HepG2 (cell line): ENCODE measurements around the gene TCN2. TPM values are rescaled to one million over a fixed set of nuclear protein-coding genes. Genes with fewer than 3 reads are reported as not detected.

ENCODE experiments used
- ATAC-seq: fragments of 200-7000 bp; cut with Tn5 transposase; 3 replicates; pipeline ENCODE4 v1.9.1; 2020; ENCODE audit warnings: mild to moderate bottlenecking, moderate library complexity
- BruUV-seq: library from RNA; stranded (reverse); fragments of 400-500 nt; replicated peaks from 2 replicates; lab custom pipeline; 2021; lab: Mats Ljungman, UMichigan
- CTCF ChIA-PET: fragments of 300-600 bp; formaldehyde crosslinking; extraction: SDS; loops from one replicate; lab custom pipeline; 2021; ENCODE audit warnings: low total read pairs, inconsistent platforms, low intra/inter-chr PET ratio; lab: Yijun Ruan, JAX
- POLR2A ChIA-PET: fragments of 350-600 bp; sonication (Branson Sonifier 250); formaldehyde crosslinking; loops from one replicate; lab custom pipeline; 2020; ENCODE audit warnings: antibody characterized with exemption, inconsistent platforms; lab: Yijun Ruan, JAX
- DNase-seq: peaks from one replicate; pipeline ENCODE4 v3.0.0-alpha.2; 2015; ENCODE audit warnings: low spot score
- FAIRE-seq: peaks from 3 replicates; lab custom pipeline; 2011; peaks lifted over from hg19 to GRCh38; lab: Jason Lieb, UNC
- H2AFZ ChIP-seq: one replicate; pipeline ENCODE4 v1.6.1; 2011; ENCODE audit warnings: low read length, inconsistent platforms
- H3K27ac ChIP-seq: fragments of 300-600 bp; 3 replicates; pipeline ENCODE4 v1.8.0; 2011; ENCODE audit warnings: mixed run types, mild to moderate bottlenecking, mixed read lengths, low read length, inconsistent platforms; ENCODE audit not compliant: insufficient read depth; ENCODE audit errors: extremely low read length
- H3K27me3 ChIP-seq, 2 experiments: fragments of 200-600 bp in 1 of 2; 2 replicates in 1 of 2; 3 replicates in 1 of 2; pipeline versions ENCODE4 v1.6.0 to v1.8.0; 2011; ENCODE audit warnings: low read length in 2 of 2, mild to moderate bottlenecking in 2 of 2, moderate library complexity in 2 of 2, inconsistent platforms in 1 of 2; ENCODE audit not compliant: insufficient read depth in 2 of 2, control insufficient read depth in 1 of 2
- H3K36me3 ChIP-seq, 2 experiments: fragments of 200-600 bp in 1 of 2; replicated peaks in 1 of 2; 2 replicates in 1 of 2; 3 replicates in 1 of 2; pipeline versions ENCODE4 v1.5.1 to v1.8.0; 2011; ENCODE audit warnings: low read length in 2 of 2, inconsistent platforms in 1 of 2; ENCODE audit not compliant: insufficient read depth in 2 of 2, control insufficient read depth in 1 of 2
- H3K4me1 ChIP-seq: 2 replicates; pipeline ENCODE4 v1.5.1; 2012; ENCODE audit warnings: low read length, inconsistent platforms; ENCODE audit not compliant: insufficient read depth
- H3K4me2 ChIP-seq: 2 replicates; pipeline ENCODE4 v1.6.0; 2011; ENCODE audit warnings: low read depth, low read length, inconsistent platforms
- H3K4me3 ChIP-seq, 3 experiments: fragments of 200-600 bp in 1 of 3; sonication (generic), shearing (Covaris generic) in 1 of 3; replicated peaks in 1 of 3; 2 replicates each; pipeline ENCODE4 v1.5.1; 2011 to 2016; ENCODE audit warnings: low read length in 3 of 3, inconsistent platforms in 2 of 3, low read depth in 2 of 3, mild to moderate bottlenecking in 2 of 3, control low read depth in 1 of 3, mixed read lengths in 1 of 3; ENCODE audit not compliant: insufficient read depth in 1 of 3
- H3K79me2 ChIP-seq: one replicate; pipeline ENCODE4 v1.6.1; 2011; ENCODE audit warnings: low read length, inconsistent platforms; ENCODE audit not compliant: insufficient read depth
- H3K9ac ChIP-seq: 2 replicates; pipeline ENCODE4 v1.6.0; 2011; ENCODE audit warnings: mild to moderate bottlenecking, low read depth, low read length, inconsistent platforms; ENCODE audit not compliant: insufficient read depth
- H3K9me3 ChIP-seq: 2 replicates; pipeline ENCODE4 v1.5.1; 2012; ENCODE audit warnings: mild to moderate bottlenecking, low read length
- H4K20me1 ChIP-seq: 2 replicates; pipeline ENCODE4 v1.6.0; 2011; ENCODE audit warnings: inconsistent platforms, mild to moderate bottlenecking, low read length, moderate library complexity; ENCODE audit not compliant: insufficient read depth
- ASH2L ChIP-seq: fragments of 300-600, 200-600 bp; sonication (generic); IDR thresholded peaks from 2 replicates; pipeline ENCODE4 v1.7.0; 2017; ENCODE audit warnings: low read depth, mild to moderate bottlenecking, moderate library complexity, mixed read lengths, low read length; ENCODE audit not compliant: insufficient read length
- CAMTA2 ChIP-seq: sonication (generic); formaldehyde crosslinking; IDR thresholded peaks from 2 replicates; pipeline ENCODE4 v1.4.0; 2020; ENCODE audit warnings: mild to moderate bottlenecking, missing genetic modification reagents, borderline replicate concordance
- FOXC1 ChIP-seq: sonication (generic); formaldehyde crosslinking; IDR thresholded peaks from 2 replicates; pipeline ENCODE4 v1.8.0; 2022; ENCODE audit warnings: mild to moderate bottlenecking, missing genetic modification reagents, borderline replicate concordance
- HNF4G ChIP-seq, 2 experiments: sonication (generic) in 1 of 2; formaldehyde crosslinking in 1 of 2; IDR thresholded peaks; 2 replicates each; pipeline versions ENCODE4 v1.4.0 to v1.6.1; 2011 to 2020; ENCODE audit warnings: borderline replicate concordance in 2 of 2, low read depth in 2 of 2, mild to moderate bottlenecking in 2 of 2, low read length in 1 of 2, missing genetic modification reagents in 1 of 2, moderate library complexity in 1 of 2
- NFRKB ChIP-seq: fragments of 450-650 bp; IDR thresholded peaks from 2 replicates; pipeline ENCODE4 v1.6.1; 2017
- SP4 ChIP-seq: sonication (generic); formaldehyde crosslinking; IDR thresholded peaks from 2 replicates; pipeline ENCODE4 v1.8.1; 2023; ENCODE audit warnings: mild to moderate bottlenecking, missing genetic modification reagents
- ZNF3 ChIP-seq: IDR thresholded peaks from 2 replicates; pipeline ENCODE4 v1.7.0; 2017; ENCODE audit warnings: inconsistent platforms
- ZNF44 ChIP-seq: sonication (generic); formaldehyde crosslinking; IDR thresholded peaks from 2 replicates; pipeline ENCODE4 v1.5.1; 2020; ENCODE audit warnings: mild to moderate bottlenecking, missing genetic modification reagents
- WGBS: methylation state at CpG from one replicate; pipeline ENCODE4 v1.1.6; 2017; ENCODE audit warnings: low lambda C conversion rate; 5-methylcytosine and 5-hydroxymethylcytosine counted together
- in situ Hi-C: cut with HindIII; loops from 2 replicates; pipeline ENCODE4 v1.10.0; 2017; ENCODE audit warnings: low pct_unique_long_range_greater_than_20kb; ENCODE audit not compliant: extremely low pct_ligation_motif_present
- intact Hi-C: fragments of 100-400 bp; cut with micrococcal nuclease; formaldehyde crosslinking; loops from one replicate; pipeline ENCODE4 v1.10.0; 2022; ENCODE audit not compliant: unreplicated experiment
- polyA plus RNA-seq, 8 experiments: library from polyadenylated mRNA; depleted of rRNA in 3 of 8; stranded (reverse) in 7 of 8; unstranded in 1 of 8; fragments of >200 nt; fragmentation: Illumina TruSeq in 4 of 8; extraction: Trizol in 4 of 8; gene quantifications; 2 replicates each; pipeline versions ENCODE4 v1.2.1 to v1.2.3, GENCODE V29; 2011 to 2016; ENCODE audit warnings: low read depth in 4 of 8, missing spikeins in 1 of 8, mixed read lengths in 1 of 8; ENCODE audit not compliant: insufficient read depth in 1 of 8
- total RNA-seq, 5 experiments: library from RNA; depleted of rRNA; stranded (reverse); fragments of >200 nt; fragmentation: Illumina TruSeq; extraction: Trizol; gene quantifications; 2 replicates each; pipeline ENCODE4 v1.2.3, GENCODE V29; 2016; ENCODE audit warnings: low read depth in 1 of 5
- TF ChIP-seq, protein P1 (sequence below): sonication (generic); formaldehyde crosslinking; IDR thresholded peaks from 2 replicates; pipeline ENCODE4 v1.4.0; 2020; ENCODE audit warnings: missing genetic modification reagents
- TF ChIP-seq, protein P2 (sequence below): sonication (generic); formaldehyde crosslinking; IDR thresholded peaks from 2 replicates; pipeline ENCODE4 v1.8.0; 2022; ENCODE audit warnings: missing genetic modification reagents, mild to moderate bottlenecking, moderate library complexity, borderline replicate concordance
- TF ChIP-seq, protein P3 (sequence below): sonication (generic); formaldehyde crosslinking; IDR thresholded peaks from 2 replicates; pipeline ENCODE4 v1.5.1; 2020; ENCODE audit warnings: mild to moderate bottlenecking, moderate library complexity, missing genetic modification reagents
- TF ChIP-seq, protein P4 (sequence below): sonication (generic); formaldehyde crosslinking; IDR thresholded peaks from 2 replicates; pipeline ENCODE4 v1.5.1; 2020; ENCODE audit warnings: missing genetic modification reagents, mild to moderate bottlenecking, borderline replicate concordance

TCN2 gene
- total and polyA plus RNA-seq, 2 of the 13 experiments (the other 11 are each of a cell fraction or from before 2014, with no cell fraction given) = 0.29 to 0.31 TPM

DNA sequence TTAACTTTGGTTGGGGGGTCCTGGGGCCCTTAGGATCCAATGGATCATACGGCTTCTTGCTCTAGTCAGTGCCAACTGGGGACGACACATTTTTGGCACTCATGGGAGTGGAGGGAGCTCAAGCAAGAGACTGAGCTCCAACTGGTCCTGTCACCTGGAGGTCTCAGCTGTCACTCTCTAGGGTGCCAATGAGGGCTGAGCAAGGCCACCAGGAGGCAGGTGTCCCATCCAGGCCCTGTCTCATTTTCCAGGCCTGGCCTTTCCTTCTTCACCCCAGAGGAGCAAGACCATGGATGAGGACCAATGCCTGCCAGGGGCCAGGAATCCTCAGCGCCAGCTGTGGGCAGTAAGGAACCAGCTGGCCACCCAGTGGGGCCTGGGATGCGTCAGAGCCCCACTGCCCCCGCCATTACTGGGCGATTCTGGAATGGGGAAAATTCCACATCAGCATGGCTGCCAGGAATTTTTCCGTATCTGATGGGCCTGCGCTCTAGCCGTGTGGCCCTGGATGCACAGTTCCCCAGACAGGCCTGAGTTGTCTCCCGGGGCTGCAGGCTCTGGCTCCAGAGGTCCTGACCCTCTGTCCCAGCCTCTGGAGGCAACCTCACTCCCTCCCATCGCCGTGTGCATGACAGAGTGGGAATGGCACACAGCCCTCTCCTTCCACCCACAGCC is 31.8 kb upstream of the TCN2 start:
- WGBS = no CpG with 5 or more reads among the region's 12 CpGs
- Histone ChIP-seq H2AFZ (no peak overlapping the region), H3K27me3 (no peaks in the 10 kb centered on the region), H4K20me1 (no peaks in the 10 kb centered on the region), H3K27ac (no peak overlapping the region), H3K79me2 (no peaks in the 10 kb centered on the region), H3K36me3 (peaks cover 17 to 41% of the 10 kb centered on the region in 2 experiments; a peak in 4 of 5 replicates), H3K4me1 (peaks cover 41% of the 10 kb centered on the region), H3K9me3 (no peaks in the 10 kb centered on the region), H3K4me2 (peak overlapping the region; percentile 62), H3K4me3 (peak overlapping the region; percentile 16 to 55 (median 42); a peak in 5 of 6 replicates), H3K9ac (no peak overlapping the region)
- CTCF ChIA-PET = no interaction called here
- in situ Hi-C loops (no loop called here), intact Hi-C loops (loop anchor here (2.0 kb wide), 1 partner anchor 16 kb away; the partner anchor contains the start of gene PES1)
- BruUV-seq = no TSS peak
- POLR2A ChIA-PET = interaction anchor here (1.5 kb wide), 1 partner anchor 16 kb away, joined by 5 read pairs; the partner anchor contains the start of gene PES1
- ATAC-seq = peak; percentile 24
- no peak for FAIRE-seq
- no peak for DNase-seq
- TF ChIP-seq ASH2L (no peak), CAMTA2 (no peak), NFRKB (no peak), HNF4G (IDR thresholded peaks at IDR 0.05; ENCODE audit: borderline replicate concordance, low read depth, low read length) (no peak), HNF4G (CRISPR knock-in tag; IDR thresholded peaks at IDR 0.05; ENCODE audit: borderline replicate concordance, low read depth) (no peak), FOXC1 (CRISPR knock-in tag) (no peak), ZNF44 (no peak), ZNF3 (CRISPR knock-in tag) (no peak), SP4 (CRISPR knock-in tag) (no peak)
- TF ChIP-seq, protein P1, sequence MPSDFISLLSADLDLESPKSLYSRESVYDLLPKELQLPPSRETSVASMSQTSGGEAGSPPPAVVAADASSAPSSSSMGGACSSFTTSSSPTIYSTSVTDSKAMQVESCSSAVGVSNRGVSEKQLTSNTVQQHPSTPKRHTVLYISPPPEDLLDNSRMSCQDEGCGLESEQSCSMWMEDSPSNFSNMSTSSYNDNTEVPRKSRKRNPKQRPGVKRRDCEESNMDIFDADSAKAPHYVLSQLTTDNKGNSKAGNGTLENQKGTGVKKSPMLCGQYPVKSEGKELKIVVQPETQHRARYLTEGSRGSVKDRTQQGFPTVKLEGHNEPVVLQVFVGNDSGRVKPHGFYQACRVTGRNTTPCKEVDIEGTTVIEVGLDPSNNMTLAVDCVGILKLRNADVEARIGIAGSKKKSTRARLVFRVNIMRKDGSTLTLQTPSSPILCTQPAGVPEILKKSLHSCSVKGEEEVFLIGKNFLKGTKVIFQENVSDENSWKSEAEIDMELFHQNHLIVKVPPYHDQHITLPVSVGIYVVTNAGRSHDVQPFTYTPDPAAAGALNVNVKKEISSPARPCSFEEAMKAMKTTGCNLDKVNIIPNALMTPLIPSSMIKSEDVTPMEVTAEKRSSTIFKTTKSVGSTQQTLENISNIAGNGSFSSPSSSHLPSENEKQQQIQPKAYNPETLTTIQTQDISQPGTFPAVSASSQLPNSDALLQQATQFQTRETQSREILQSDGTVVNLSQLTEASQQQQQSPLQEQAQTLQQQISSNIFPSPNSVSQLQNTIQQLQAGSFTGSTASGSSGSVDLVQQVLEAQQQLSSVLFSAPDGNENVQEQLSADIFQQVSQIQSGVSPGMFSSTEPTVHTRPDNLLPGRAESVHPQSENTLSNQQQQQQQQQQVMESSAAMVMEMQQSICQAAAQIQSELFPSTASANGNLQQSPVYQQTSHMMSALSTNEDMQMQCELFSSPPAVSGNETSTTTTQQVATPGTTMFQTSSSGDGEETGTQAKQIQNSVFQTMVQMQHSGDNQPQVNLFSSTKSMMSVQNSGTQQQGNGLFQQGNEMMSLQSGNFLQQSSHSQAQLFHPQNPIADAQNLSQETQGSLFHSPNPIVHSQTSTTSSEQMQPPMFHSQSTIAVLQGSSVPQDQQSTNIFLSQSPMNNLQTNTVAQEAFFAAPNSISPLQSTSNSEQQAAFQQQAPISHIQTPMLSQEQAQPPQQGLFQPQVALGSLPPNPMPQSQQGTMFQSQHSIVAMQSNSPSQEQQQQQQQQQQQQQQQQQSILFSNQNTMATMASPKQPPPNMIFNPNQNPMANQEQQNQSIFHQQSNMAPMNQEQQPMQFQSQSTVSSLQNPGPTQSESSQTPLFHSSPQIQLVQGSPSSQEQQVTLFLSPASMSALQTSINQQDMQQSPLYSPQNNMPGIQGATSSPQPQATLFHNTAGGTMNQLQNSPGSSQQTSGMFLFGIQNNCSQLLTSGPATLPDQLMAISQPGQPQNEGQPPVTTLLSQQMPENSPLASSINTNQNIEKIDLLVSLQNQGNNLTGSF (CRISPR knock-in tag) = no peak
- TF ChIP-seq, protein P2, sequence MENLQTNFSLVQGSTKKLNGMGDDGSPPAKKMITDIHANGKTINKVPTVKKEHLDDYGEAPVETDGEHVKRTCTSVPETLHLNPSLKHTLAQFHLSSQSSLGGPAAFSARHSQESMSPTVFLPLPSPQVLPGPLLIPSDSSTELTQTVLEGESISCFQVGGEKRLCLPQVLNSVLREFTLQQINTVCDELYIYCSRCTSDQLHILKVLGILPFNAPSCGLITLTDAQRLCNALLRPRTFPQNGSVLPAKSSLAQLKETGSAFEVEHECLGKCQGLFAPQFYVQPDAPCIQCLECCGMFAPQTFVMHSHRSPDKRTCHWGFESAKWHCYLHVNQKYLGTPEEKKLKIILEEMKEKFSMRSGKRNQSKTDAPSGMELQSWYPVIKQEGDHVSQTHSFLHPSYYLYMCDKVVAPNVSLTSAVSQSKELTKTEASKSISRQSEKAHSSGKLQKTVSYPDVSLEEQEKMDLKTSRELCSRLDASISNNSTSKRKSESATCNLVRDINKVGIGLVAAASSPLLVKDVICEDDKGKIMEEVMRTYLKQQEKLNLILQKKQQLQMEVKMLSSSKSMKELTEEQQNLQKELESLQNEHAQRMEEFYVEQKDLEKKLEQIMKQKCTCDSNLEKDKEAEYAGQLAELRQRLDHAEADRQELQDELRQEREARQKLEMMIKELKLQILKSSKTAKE = no peak
- TF ChIP-seq, protein P3, sequence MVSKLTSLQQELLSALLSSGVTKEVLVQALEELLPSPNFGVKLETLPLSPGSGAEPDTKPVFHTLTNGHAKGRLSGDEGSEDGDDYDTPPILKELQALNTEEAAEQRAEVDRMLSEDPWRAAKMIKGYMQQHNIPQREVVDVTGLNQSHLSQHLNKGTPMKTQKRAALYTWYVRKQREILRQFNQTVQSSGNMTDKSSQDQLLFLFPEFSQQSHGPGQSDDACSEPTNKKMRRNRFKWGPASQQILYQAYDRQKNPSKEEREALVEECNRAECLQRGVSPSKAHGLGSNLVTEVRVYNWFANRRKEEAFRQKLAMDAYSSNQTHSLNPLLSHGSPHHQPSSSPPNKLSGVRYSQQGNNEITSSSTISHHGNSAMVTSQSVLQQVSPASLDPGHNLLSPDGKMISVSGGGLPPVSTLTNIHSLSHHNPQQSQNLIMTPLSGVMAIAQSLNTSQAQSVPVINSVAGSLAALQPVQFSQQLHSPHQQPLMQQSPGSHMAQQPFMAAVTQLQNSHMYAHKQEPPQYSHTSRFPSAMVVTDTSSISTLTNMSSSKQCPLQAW = no peak
- TF ChIP-seq, protein P4, sequence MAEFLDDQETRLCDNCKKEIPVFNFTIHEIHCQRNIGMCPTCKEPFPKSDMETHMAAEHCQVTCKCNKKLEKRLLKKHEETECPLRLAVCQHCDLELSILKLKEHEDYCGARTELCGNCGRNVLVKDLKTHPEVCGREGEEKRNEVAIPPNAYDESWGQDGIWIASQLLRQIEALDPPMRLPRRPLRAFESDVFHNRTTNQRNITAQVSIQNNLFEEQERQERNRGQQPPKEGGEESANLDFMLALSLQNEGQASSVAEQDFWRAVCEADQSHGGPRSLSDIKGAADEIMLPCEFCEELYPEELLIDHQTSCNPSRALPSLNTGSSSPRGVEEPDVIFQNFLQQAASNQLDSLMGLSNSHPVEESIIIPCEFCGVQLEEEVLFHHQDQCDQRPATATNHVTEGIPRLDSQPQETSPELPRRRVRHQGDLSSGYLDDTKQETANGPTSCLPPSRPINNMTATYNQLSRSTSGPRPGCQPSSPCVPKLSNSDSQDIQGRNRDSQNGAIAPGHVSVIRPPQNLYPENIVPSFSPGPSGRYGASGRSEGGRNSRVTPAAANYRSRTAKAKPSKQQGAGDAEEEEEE = no peak
